HepG2 (cell line): Measurements from ENCODE around the gene HECTD4. TPM values are rescaled to one million over a fixed set of nuclear protein-coding genes. Genes with fewer than 3 reads are reported as not detected.

Experiments
- ATAC-seq: fragments of 200-7000 bp; cut with Tn5 transposase; 3 replicates; pipeline ENCODE4 v1.9.1; 2020; ENCODE audit warnings: mild to moderate bottlenecking, moderate library complexity
- BruUV-seq: library from RNA; stranded (reverse); fragments of 400-500 nt; replicated peaks from 2 replicates; lab custom pipeline; 2021; lab: Mats Ljungman, UMichigan
- CTCF ChIA-PET: fragments of 300-600 bp; formaldehyde crosslinking; extraction: SDS; loops from one replicate; lab custom pipeline; 2021; ENCODE audit warnings: low total read pairs, inconsistent platforms, low intra/inter-chr PET ratio; lab: Yijun Ruan, JAX
- POLR2A ChIA-PET: fragments of 350-600 bp; sonication (Branson Sonifier 250); formaldehyde crosslinking; loops from one replicate; lab custom pipeline; 2020; ENCODE audit warnings: antibody characterized with exemption, inconsistent platforms; lab: Yijun Ruan, JAX
- DNase-seq: peaks from one replicate; pipeline ENCODE4 v3.0.0-alpha.2; 2015; ENCODE audit warnings: low spot score
- FAIRE-seq: peaks from 3 replicates; lab custom pipeline; 2011; peaks lifted over from hg19 to GRCh38; lab: Jason Lieb, UNC
- H2AFZ ChIP-seq: one replicate; pipeline ENCODE4 v1.6.1; 2011; ENCODE audit warnings: low read length, inconsistent platforms
- H3K27ac ChIP-seq: fragments of 300-600 bp; 3 replicates; pipeline ENCODE4 v1.8.0; 2011; ENCODE audit warnings: mixed run types, mild to moderate bottlenecking, mixed read lengths, low read length, inconsistent platforms; ENCODE audit not compliant: insufficient read depth; ENCODE audit errors: extremely low read length
- H3K27me3 ChIP-seq, 2 experiments: fragments of 200-600 bp in 1 of 2; 2 replicates in 1 of 2; 3 replicates in 1 of 2; pipeline versions ENCODE4 v1.6.0 to v1.8.0; 2011; ENCODE audit warnings: low read length in 2 of 2, mild to moderate bottlenecking in 2 of 2, moderate library complexity in 2 of 2, inconsistent platforms in 1 of 2; ENCODE audit not compliant: insufficient read depth in 2 of 2, control insufficient read depth in 1 of 2
- H3K36me3 ChIP-seq, 2 experiments: fragments of 200-600 bp in 1 of 2; replicated peaks in 1 of 2; 2 replicates in 1 of 2; 3 replicates in 1 of 2; pipeline versions ENCODE4 v1.5.1 to v1.8.0; 2011; ENCODE audit warnings: low read length in 2 of 2, inconsistent platforms in 1 of 2; ENCODE audit not compliant: insufficient read depth in 2 of 2, control insufficient read depth in 1 of 2
- H3K4me1 ChIP-seq: 2 replicates; pipeline ENCODE4 v1.5.1; 2012; ENCODE audit warnings: low read length, inconsistent platforms; ENCODE audit not compliant: insufficient read depth
- H3K4me2 ChIP-seq: 2 replicates; pipeline ENCODE4 v1.6.0; 2011; ENCODE audit warnings: low read depth, low read length, inconsistent platforms
- H3K4me3 ChIP-seq, 3 experiments: fragments of 200-600 bp in 1 of 3; sonication (generic), shearing (Covaris generic) in 1 of 3; replicated peaks in 1 of 3; 2 replicates each; pipeline ENCODE4 v1.5.1; 2011 to 2016; ENCODE audit warnings: low read length in 3 of 3, inconsistent platforms in 2 of 3, low read depth in 2 of 3, mild to moderate bottlenecking in 2 of 3, control low read depth in 1 of 3, mixed read lengths in 1 of 3; ENCODE audit not compliant: insufficient read depth in 1 of 3
- H3K79me2 ChIP-seq: one replicate; pipeline ENCODE4 v1.6.1; 2011; ENCODE audit warnings: low read length, inconsistent platforms; ENCODE audit not compliant: insufficient read depth
- H3K9ac ChIP-seq: 2 replicates; pipeline ENCODE4 v1.6.0; 2011; ENCODE audit warnings: mild to moderate bottlenecking, low read depth, low read length, inconsistent platforms; ENCODE audit not compliant: insufficient read depth
- H3K9me3 ChIP-seq: 2 replicates; pipeline ENCODE4 v1.5.1; 2012; ENCODE audit warnings: mild to moderate bottlenecking, low read length
- H4K20me1 ChIP-seq: 2 replicates; pipeline ENCODE4 v1.6.0; 2011; ENCODE audit warnings: inconsistent platforms, mild to moderate bottlenecking, low read length, moderate library complexity; ENCODE audit not compliant: insufficient read depth
- DMAP1 ChIP-seq: IDR thresholded peaks from 2 replicates; pipeline ENCODE4 v1.6.1; 2016
- HNRNPL ChIP-seq: fragments of 200-400 bp; formaldehyde crosslinking; IDR thresholded peaks from 2 replicates; pipeline ENCODE4 v1.6.1; 2017; ENCODE audit warnings: mild to moderate bottlenecking, low read depth, low read length
- KLF9 ChIP-seq: IDR thresholded peaks from 2 replicates; pipeline ENCODE4 v1.6.1; 2016; ENCODE audit warnings: low read depth
- RFX3 ChIP-seq: IDR thresholded peaks from 2 replicates; pipeline ENCODE4 v1.6.1; 2016; ENCODE audit warnings: missing biosample characterization, missing genetic modification reagents
- SOX13 ChIP-seq, 3 experiments: fragments of 450-650 bp in 1 of 3; sonication (generic) in 1 of 3; formaldehyde crosslinking in 1 of 3; IDR thresholded peaks in 2 of 3; conservative IDR thresholded peaks in 1 of 3; 2 replicates each; pipeline versions ENCODE4 v1.5.0 to v1.6.1; 2016 to 2020; ENCODE audit warnings: antibody characterized with exemption in 1 of 3, mild to moderate bottlenecking in 1 of 3, missing compliant biosample characterization in 1 of 3, missing genetic modification reagents in 1 of 3, moderate library complexity in 1 of 3
- UBTF ChIP-seq: sonication (generic); formaldehyde crosslinking; IDR thresholded peaks from 2 replicates; pipeline ENCODE4 v1.4.0; 2020; ENCODE audit warnings: mild to moderate bottlenecking, missing genetic modification reagents
- ZBTB20 ChIP-seq: sonication (generic); formaldehyde crosslinking; IDR thresholded peaks from 2 replicates; pipeline ENCODE4 v1.8.1; 2023; ENCODE audit warnings: missing genetic modification reagents, low read depth, mild to moderate bottlenecking, borderline replicate concordance
- ZSCAN21 ChIP-seq: sonication (generic); formaldehyde crosslinking; IDR thresholded peaks from 2 replicates; pipeline ENCODE4 v1.8.0; 2022; ENCODE audit warnings: mild to moderate bottlenecking, missing genetic modification reagents, moderate library complexity, borderline replicate concordance
- WGBS: methylation state at CpG from one replicate; pipeline ENCODE4 v1.1.6; 2017; ENCODE audit warnings: low lambda C conversion rate; 5-methylcytosine and 5-hydroxymethylcytosine counted together
- in situ Hi-C: cut with HindIII; loops from 2 replicates; pipeline ENCODE4 v1.10.0; 2017; ENCODE audit warnings: low pct_unique_long_range_greater_than_20kb; ENCODE audit not compliant: extremely low pct_ligation_motif_present
- intact Hi-C: fragments of 100-400 bp; cut with micrococcal nuclease; formaldehyde crosslinking; loops from one replicate; pipeline ENCODE4 v1.10.0; 2022; ENCODE audit not compliant: unreplicated experiment
- polyA plus RNA-seq, 8 experiments: library from polyadenylated mRNA; depleted of rRNA in 3 of 8; stranded (reverse) in 7 of 8; unstranded in 1 of 8; fragments of >200 nt; fragmentation: Illumina TruSeq in 4 of 8; extraction: Trizol in 4 of 8; gene quantifications; 2 replicates each; pipeline versions ENCODE4 v1.2.1 to v1.2.3, GENCODE V29; 2011 to 2016; ENCODE audit warnings: low read depth in 4 of 8, missing spikeins in 1 of 8, mixed read lengths in 1 of 8; ENCODE audit not compliant: insufficient read depth in 1 of 8
- total RNA-seq, 5 experiments: library from RNA; depleted of rRNA; stranded (reverse); fragments of >200 nt; fragmentation: Illumina TruSeq; extraction: Trizol; gene quantifications; 2 replicates each; pipeline ENCODE4 v1.2.3, GENCODE V29; 2016; ENCODE audit warnings: low read depth in 1 of 5
- TF ChIP-seq, protein P1 (sequence below): sonication (generic); formaldehyde crosslinking; IDR thresholded peaks from 2 replicates; pipeline ENCODE4 v1.8.1; 2022; ENCODE audit warnings: mild to moderate bottlenecking, missing genetic modification reagents

Gene HECTD4
- total and polyA plus RNA-seq, 2 of the 13 experiments (the other 11 are each of a cell fraction or from before 2014, with no cell fraction given), result 9.0 to 11.4 TPM

DNA sequence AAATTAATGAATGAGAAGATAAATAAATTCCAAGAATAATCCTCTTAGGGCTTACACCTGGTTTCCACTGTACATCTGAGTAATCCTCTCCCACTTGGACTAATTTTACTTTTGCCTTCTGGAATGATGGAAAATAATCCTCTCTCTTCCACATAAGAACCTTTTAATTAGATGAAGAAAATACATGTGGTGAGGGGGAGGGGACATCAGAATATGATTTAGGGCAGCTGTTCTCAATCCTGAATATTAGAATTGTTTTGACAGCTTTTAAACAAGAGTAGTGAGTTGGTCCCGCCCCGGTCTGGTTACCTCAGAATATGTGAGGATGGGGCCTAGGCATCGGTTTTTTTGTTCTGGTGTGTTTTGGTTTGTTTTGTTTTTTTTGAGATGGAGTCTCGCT is 51.5 kb downstream of the HECTD4 start:
- H3K4me3 ChIP-seq, result no peak overlapping the region
- no peak overlapping the region for H3K27ac ChIP-seq
- no peaks in the 10 kb centered on the region for H3K9me3 ChIP-seq
- no peak overlapping the region for H2AFZ ChIP-seq
- no peaks in the 10 kb centered on the region for H3K79me2 ChIP-seq
- H3K27me3 ChIP-seq, result no peaks in the 10 kb centered on the region
- in situ Hi-C loops, result no loop called here
- H4K20me1 ChIP-seq, result no peaks in the 10 kb centered on the region
- no peak for DNase-seq
- H3K4me1 ChIP-seq, result peaks cover 15% of the 10 kb centered on the region
- no peak overlapping the region for H3K4me2 ChIP-seq
- H3K36me3 ChIP-seq, result no peaks in the 10 kb centered on the region
- POLR2A ChIA-PET, result no interaction called here
- WGBS, result 98% methylated on average over 4 of the region's 4 CpGs
- TF ChIP-seq, protein P1, sequence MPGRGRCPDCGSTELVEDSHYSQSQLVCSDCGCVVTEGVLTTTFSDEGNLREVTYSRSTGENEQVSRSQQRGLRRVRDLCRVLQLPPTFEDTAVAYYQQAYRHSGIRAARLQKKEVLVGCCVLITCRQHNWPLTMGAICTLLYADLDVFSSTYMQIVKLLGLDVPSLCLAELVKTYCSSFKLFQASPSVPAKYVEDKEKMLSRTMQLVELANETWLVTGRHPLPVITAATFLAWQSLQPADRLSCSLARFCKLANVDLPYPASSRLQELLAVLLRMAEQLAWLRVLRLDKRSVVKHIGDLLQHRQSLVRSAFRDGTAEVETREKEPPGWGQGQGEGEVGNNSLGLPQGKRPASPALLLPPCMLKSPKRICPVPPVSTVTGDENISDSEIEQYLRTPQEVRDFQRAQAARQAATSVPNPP, result no peak
- BruUV-seq, result no TSS peak
- ATAC-seq, result no peak
- intact Hi-C loops, result no loop called here
- no peak for FAIRE-seq
- H3K9ac ChIP-seq, result no peak overlapping the region
- CTCF ChIA-PET, result no interaction called here

DNA sequence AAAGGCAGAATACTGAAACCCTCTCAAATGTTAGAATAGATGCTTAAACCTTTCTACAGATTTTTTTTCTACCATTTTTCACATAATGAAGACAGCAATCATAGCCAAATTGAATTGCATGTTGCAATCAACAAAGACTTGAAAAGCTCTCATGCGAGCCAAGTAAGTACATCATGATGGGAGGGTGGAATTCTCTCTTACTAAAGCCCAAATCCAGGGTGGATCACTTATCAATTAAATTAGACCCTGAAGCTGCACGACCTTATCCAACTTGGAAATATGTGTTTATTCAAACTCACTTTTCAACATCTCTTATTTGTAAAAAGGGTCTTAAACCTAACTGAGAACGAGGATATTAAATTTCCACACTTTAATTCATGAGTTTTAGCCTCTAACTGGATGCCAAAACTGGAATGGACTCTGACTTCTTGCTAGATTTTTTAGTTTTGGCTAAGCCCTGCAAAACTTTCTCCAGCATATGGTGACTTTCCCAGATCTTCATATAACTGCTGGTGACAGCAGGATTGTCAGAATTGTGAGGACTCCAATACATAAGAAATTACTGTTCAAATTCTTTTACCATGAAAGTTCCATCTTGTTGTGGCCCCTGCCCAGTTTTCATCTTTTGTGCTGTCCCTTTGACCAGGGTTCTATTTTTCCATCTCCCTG is 53.6 kb downstream of the HECTD4 start:
- Histone ChIP-seq H2AFZ (no peak overlapping the region), H3K27ac (no peak overlapping the region), H3K9ac (no peak overlapping the region), H4K20me1 (no peaks in the 10 kb centered on the region), H3K36me3 (no peaks in the 10 kb centered on the region), H3K27me3 (no peaks in the 10 kb centered on the region), H3K4me2 (no peak overlapping the region), H3K9me3 (no peaks in the 10 kb centered on the region), H3K4me3 (no peak overlapping the region), H3K79me2 (no peaks in the 10 kb centered on the region), H3K4me1 (peaks cover 25% of the 10 kb centered on the region)
- no peak for TF ChIP-seq DMAP1 (CRISPR knock-in tag)
- TF ChIP-seq KLF9, result no peak
- TF ChIP-seq ZBTB20 (CRISPR knock-in tag), result no peak
- no peak for TF ChIP-seq UBTF (CRISPR knock-in tag)
- no peak for TF ChIP-seq HNRNPL
- no peak for TF ChIP-seq SOX13 (IDR thresholded peaks at IDR 0.05)
- no peak for TF ChIP-seq SOX13 (CRISPR knock-in tag; conservative IDR thresholded peaks at IDR 0.05 in 1 of 2, IDR thresholded peaks at IDR 0.05 in 1 of 2)
- no peak for TF ChIP-seq ZSCAN21
- TF ChIP-seq RFX3, result no peak
- DNase-seq, result no peak
- no TSS peak for BruUV-seq
- intact Hi-C loops (loop anchor here (10.0 kb wide), 1 partner anchor 56 kb away; the partner anchor contains the start of gene HECTD4), in situ Hi-C loops (no loop called here)
- ChIA-PET CTCF (no interaction called here), POLR2A (no interaction called here)
- FAIRE-seq, result no peak
- WGBS, result 89% methylated on average over 3 of the region's 3 CpGs
- no peak for ATAC-seq
